Measurements from ENCODE around the gene FLACC1. TPM values are rescaled to one million over a fixed set of nuclear protein-coding genes. Genes with fewer than 3 reads are reported as not detected.
A peak's percentile ranks its signal among the peaks of the same experiment; 100 is the strongest.

The FLACC1 gene
- polyA plus RNA-seq, 3 donors = 0.16 to 0.91 TPM; not detected in 1

GRCh38 chr2:201269764-201270163 is 87.4 kb downstream of the FLACC1 start:
- Histone ChIP-seq H3K9me3 (replicated peaks in 1 of 2; ENCODE audit: control insufficient read depth in 1 of 2, insufficient read depth in 1 of 2, low read length in 2 of 2) (no peaks in the 10 kb centered on the region), H2AFZ (ENCODE audit: insufficient read depth, low read depth, low read length, poor library complexity, severe bottlenecking) (no peak overlapping the region), H3K27ac (ENCODE audit: low read depth in 1 of 2, low read length in 2 of 2) (peak overlapping the region in 1 of 2 donors; percentile 51), H3K4me2 (replicated peaks; ENCODE audit: extremely low read depth, low read length, poor library complexity, severe bottlenecking) (no peak overlapping the region), H3K4me3 (replicated peaks in 1 of 3; ENCODE audit: low read depth in 2 of 3, low read length in 3 of 3) (no peak overlapping the region), H3K27me3 (ENCODE audit: control insufficient read depth in 2 of 2, insufficient read depth in 2 of 2, low read length in 2 of 2) (no peaks in the 10 kb centered on the region), H4K20me1 (ENCODE audit: insufficient read depth, low read length) (peaks cover 100% of the 10 kb centered on the region), H3K4me1 (ENCODE audit: control insufficient read depth in 1 of 2, insufficient read depth in 2 of 2, low read length in 2 of 2) (peaks cover under 1 to 1% of the 10 kb centered on the region in 2 donors), H3K36me3 (replicated peaks in 1 of 2; ENCODE audit: control insufficient read depth in 1 of 2, insufficient read depth in 2 of 2, low read length in 2 of 2) (peaks cover 79 to 95% of the 10 kb centered on the region in 2 donors), H3K9ac (ENCODE audit: insufficient read depth, low read length, poor library complexity, severe bottlenecking) (no peak overlapping the region), H3K79me2 (ENCODE audit: insufficient read depth, low read length) (peaks cover 90% of the 10 kb centered on the region)
- Mint-ChIP-seq H3K27ac (no peak overlapping the region), H3K4me1 (peaks cover 26% of the 10 kb centered on the region), H3K9me3 (no peaks in the 10 kb centered on the region), H3K27me3 (ENCODE audit: low read depth in 3 of 3) (peaks cover 0 to 4% (median 0%) of the 10 kb centered on the region in 3 donors), H3K36me3 (peaks cover 81 to 94% of the 10 kb centered on the region in 2 donors), H3K4me3 (no peak overlapping the region)
- intact Hi-C loops (cut with micrococcal nuclease) = loop anchor here (5.0 to 10.0 kb wide), 2 partner anchors 32 to 95 kb away; no protein-coding TSS in a partner anchor
- DNase-seq = no peak
- WGBS (ENCODE audit: insufficient coverage) = no CpG with 5 or more reads among the region's 2 CpGs
- TF ChIP-seq CTCF (IDR thresholded peaks at IDR 0.05) = no peak

GRCh38 chr2:201267278-201268030 is 89.7 kb downstream of the FLACC1 start:
- Histone ChIP-seq H3K4me1 (ENCODE audit: control insufficient read depth in 1 of 2, insufficient read depth in 2 of 2, low read length in 2 of 2) (peaks cover 17 to 24% of the 10 kb centered on the region in 2 donors), H3K36me3 (replicated peaks in 1 of 2; ENCODE audit: control insufficient read depth in 1 of 2, insufficient read depth in 2 of 2, low read length in 2 of 2) (peaks cover 57 to 72% of the 10 kb centered on the region in 2 donors), H3K27ac (ENCODE audit: low read depth in 1 of 2, low read length in 2 of 2) (peak overlapping the region in 1 of 2 donors; percentile 75), H3K79me2 (ENCODE audit: insufficient read depth, low read length) (peaks cover 94% of the 10 kb centered on the region), H3K9me3 (replicated peaks in 1 of 2; ENCODE audit: control insufficient read depth in 1 of 2, insufficient read depth in 1 of 2, low read length in 2 of 2) (no peaks in the 10 kb centered on the region), H2AFZ (ENCODE audit: insufficient read depth, low read depth, low read length, poor library complexity, severe bottlenecking) (no peak overlapping the region), H3K4me3 (replicated peaks in 1 of 3; ENCODE audit: low read depth in 2 of 3, low read length in 3 of 3) (no peak overlapping the region), H3K9ac (ENCODE audit: insufficient read depth, low read length, poor library complexity, severe bottlenecking) (no peak overlapping the region), H3K4me2 (replicated peaks; ENCODE audit: extremely low read depth, low read length, poor library complexity, severe bottlenecking) (no peak overlapping the region), H4K20me1 (ENCODE audit: insufficient read depth, low read length) (peaks cover 100% of the 10 kb centered on the region), H3K27me3 (ENCODE audit: control insufficient read depth in 2 of 2, insufficient read depth in 2 of 2, low read length in 2 of 2) (no peaks in the 10 kb centered on the region)
- Mint-ChIP-seq H3K27ac (peak overlapping the region in 5 of 7 donors; percentile 42 to 76 (median 53)), H3K4me1 (peaks cover 46% of the 10 kb centered on the region), H3K27me3 (ENCODE audit: low read depth in 3 of 3) (peaks cover 0 to 4% (median 0%) of the 10 kb centered on the region in 3 donors), H3K4me3 (no peak overlapping the region), H3K9me3 (peaks cover 0 to 2% (median 0%) of the 10 kb centered on the region in 7 donors), H3K36me3 (peaks cover 62 to 76% of the 10 kb centered on the region in 2 donors)
- DNase-seq = no peak
- intact Hi-C loops (cut with micrococcal nuclease) = no loop called here
- 99% methylated on average over 8 of the region's 12 CpGs for WGBS (ENCODE audit: insufficient coverage)
- no peak for TF ChIP-seq CTCF (IDR thresholded peaks at IDR 0.05)
